ENCODE results near the gene SDS.

- no peak for TF ChIP-seq CTCF (IDR thresholded peaks at IDR 0.05 in 2 of 3, conservative IDR thresholded peaks at IDR 0.05 in 1 of 3; ENCODE audit: borderline replicate concordance in 1 of 3, insufficient read depth in 1 of 3, low read depth in 2 of 3, low read length in 2 of 3)
- no peak for TF ChIP-seq JUND (IDR thresholded peaks at IDR 0.05)
- TF ChIP-seq POLR2A (IDR thresholded peaks at IDR 0.05; ENCODE audit: borderline replicate concordance, extremely low read depth, insufficient read depth, insufficient read length): no peak
- TF ChIP-seq EZH2 (IDR thresholded peaks at IDR 0.05): no peak
- no peak for TF ChIP-seq TCF7L2 (IDR thresholded peaks at IDR 0.05; ENCODE audit: borderline replicate concordance, extremely low read depth, insufficient read depth, insufficient read length)
- TF ChIP-seq RAD21 (IDR thresholded peaks at IDR 0.05; ENCODE audit: low read depth): no peak
- TF ChIP-seq CEBPB (IDR thresholded peaks at IDR 0.05; ENCODE audit: low read depth): no peak
- no peak for TF ChIP-seq SP1 (IDR thresholded peaks at IDR 0.05; ENCODE audit: low read depth)
- TF ChIP-seq ELF1 (IDR thresholded peaks at IDR 0.05; ENCODE audit: borderline replicate concordance, low read depth): no peak
- TF ChIP-seq ZBTB33 (IDR thresholded peaks at IDR 0.05; ENCODE audit: extremely low read depth, insufficient replicate concordance, low read length): no peak
- TF ChIP-seq MAX (IDR thresholded peaks at IDR 0.05): no peak
- no peak for TF ChIP-seq YY1 (IDR thresholded peaks at IDR 0.05; ENCODE audit: extremely low read depth, insufficient replicate concordance, low read depth, low read length)
Measured at GRCh38 chr12:113452458-113452857, 48.8 kb upstream of the SDS start.

Measured in HCT116 (cell line).